Fibroblast of lung (primary cell): ENCODE measurements around the gene SYTL3.

Experiments used
- CTCF ChIP-seq, 2 donors: IDR thresholded peaks in 1 of 2; conservative IDR thresholded peaks in 1 of 2; 1 replicate in 1 of 2; 2 replicates in 1 of 2; pipeline ENCODE4 v1.5.1; 2011 to 2012; ENCODE audit warnings: low read length in 2 of 2, control low read depth in 1 of 2, inconsistent platforms in 1 of 2, low read depth in 1 of 2, mild to moderate bottlenecking in 1 of 2
- EZH2 ChIP-seq: IDR thresholded peaks from 2 replicates; pipeline ENCODE4 v1.5.1; 2012; ENCODE audit warnings: low read length, control low read depth, mild to moderate bottlenecking; ENCODE audit errors: missing control alignments

GRCh38 chr6:158775832-158776231 lies 126.0 kb downstream of the SYTL3 start:
- TF ChIP-seq CTCF (conservative IDR thresholded peaks at IDR 0.05 in 1 of 2, IDR thresholded peaks at IDR 0.05 in 1 of 2; ENCODE audit: low read depth in 1 of 2, low read length in 2 of 2) (no peak), EZH2 (no peak)
